HCT116 (cell line): ENCODE measurements around the gene CRIP1. TPM values are rescaled to one million over a fixed set of nuclear protein-coding genes. Genes with fewer than 3 reads are reported as not detected.

Experiments used
- ATAC-seq: fragments of 200-7000 bp; cut with Tn5 transposase; 2 replicates; pipeline ENCODE4 v1.9.1; 2020; ENCODE audit warnings: mild to moderate bottlenecking, moderate library complexity
- BruUV-seq: library from RNA; stranded (reverse); fragments of 400-500 nt; replicated peaks from 2 replicates; lab custom pipeline; 2021; lab: Mats Ljungman, UMichigan
- CTCF ChIA-PET: fragments of 300-600 bp; sonication (Branson Sonifier 250); formaldehyde crosslinking; loops from one replicate; lab custom pipeline; 2021; ENCODE audit warnings: antibody characterized with exemption; lab: Charles Lee
- POLR2A ChIA-PET: fragments of 300-600, 350-600 bp; sonication (Branson Sonifier 250); formaldehyde crosslinking; loops from one replicate; lab custom pipeline; 2021; ENCODE audit warnings: antibody characterized with exemption; lab: Charles Lee
- RAD21 ChIA-PET, 2 experiments: fragments of 300-600 bp; sonication (Branson Sonifier 250); formaldehyde crosslinking; loops; one replicate each; lab custom pipeline; 2023; ENCODE audit warnings: low total read pairs in 2 of 2; ENCODE audit not compliant: uncharacterized antibody in 2 of 2, unreplicated experiment in 2 of 2, low non-redundant PET in 1 of 2; lab: Charles Lee
- DNase-seq: peaks from one replicate; pipeline ENCODE4 v3.0.0-alpha.2; 2010; ENCODE audit warnings: low read depth, low spot score
- H2AFZ ChIP-seq: fragments of 200-600 bp; shearing (Covaris generic), sonication (generic); 2 replicates; pipeline ENCODE4 v1.6.1; 2017; ENCODE audit warnings: low read depth, mixed run types, mixed read lengths, antibody characterized with exemption, low read length; ENCODE audit not compliant: poor library complexity, severe bottlenecking
- H3K27ac ChIP-seq: 2 replicates; pipeline ENCODE4 v1.5.1; 2012; ENCODE audit warnings: low read depth, low read length
- H3K27me3 ChIP-seq: fragments of 200-600 bp; sonication (generic); 2 replicates; pipeline ENCODE4 v1.6.1; 2016; ENCODE audit warnings: mixed run types, low read length, mixed read lengths; ENCODE audit not compliant: insufficient read depth
- H3K36me3 ChIP-seq, 2 experiments: fragments of 200-500 bp in 1 of 2; fragments of 200-600 bp in 1 of 2; sonication (Bioruptor generic) in 1 of 2; sonication (generic) in 1 of 2; 2 replicates each; pipeline versions ENCODE4 v1.5.1 to v1.6.1; 2014 to 2016; ENCODE audit warnings: low read length in 2 of 2, inconsistent platforms in 1 of 2, mixed read lengths in 1 of 2, mixed run types in 1 of 2; ENCODE audit not compliant: insufficient read depth in 2 of 2, control insufficient read depth in 1 of 2
- H3K4me1 ChIP-seq, 2 experiments: fragments of 200-600 bp in 1 of 2; sonication (generic) in 1 of 2; 2 replicates each; pipeline versions ENCODE4 v1.5.1 to v1.6.1; 2012 to 2017; ENCODE audit warnings: low read length in 2 of 2, inconsistent platforms in 1 of 2, mild to moderate bottlenecking in 1 of 2, mixed read lengths in 1 of 2, mixed run types in 1 of 2, moderate library complexity in 1 of 2; ENCODE audit not compliant: insufficient read depth in 2 of 2, control insufficient read depth in 1 of 2
- H3K4me2 ChIP-seq: fragments of 200-600 bp; sonication (generic); 2 replicates; pipeline ENCODE4 v1.6.1; 2017; ENCODE audit warnings: mixed run types, low read length, mixed read lengths
- H3K4me3 ChIP-seq, 2 experiments: fragments of 200-600 bp in 1 of 2; sonication (generic) in 1 of 2; replicated peaks in 1 of 2; 2 replicates each; pipeline ENCODE4 v1.5.1; 2011 to 2016; ENCODE audit warnings: low read length in 2 of 2, control low read depth in 1 of 2, low read depth in 1 of 2, mild to moderate bottlenecking in 1 of 2, mixed read lengths in 1 of 2, mixed run types in 1 of 2
- H3K79me2 ChIP-seq: fragments of 200-600 bp; sonication (generic); 2 replicates; pipeline ENCODE4 v1.6.1; 2017; ENCODE audit warnings: mild to moderate bottlenecking, mixed run types, low read length, moderate library complexity, mixed read lengths; ENCODE audit not compliant: insufficient read depth
- H3K9ac ChIP-seq: fragments of 200-600 bp; sonication (generic); 2 replicates; pipeline ENCODE4 v1.6.1; 2016; ENCODE audit warnings: low read length, mixed read lengths
- H3K9me2 ChIP-seq: fragments of 200-600 bp; sonication (generic), shearing (Covaris generic); 2 replicates; pipeline ENCODE4 v1.6.1; 2017; ENCODE audit warnings: mixed run types, mild to moderate bottlenecking, moderate library complexity; ENCODE audit not compliant: insufficient read depth
- H3K9me3 ChIP-seq, 2 experiments: fragments of 200-500 bp in 1 of 2; fragments of 200-600 bp in 1 of 2; sonication (Bioruptor generic) in 1 of 2; sonication (generic) in 1 of 2; 2 replicates each; pipeline ENCODE4 v1.6.1; 2014 to 2017; ENCODE audit warnings: low read length in 2 of 2, mixed read lengths in 2 of 2, inconsistent platforms in 1 of 2, low read depth in 1 of 2, mild to moderate bottlenecking in 1 of 2, mixed run types in 1 of 2, moderate library complexity in 1 of 2; ENCODE audit not compliant: control insufficient read depth in 1 of 2, insufficient read depth in 1 of 2
- H4K20me1 ChIP-seq: fragments of 200-600 bp; sonication (generic), shearing (Covaris generic); 2 replicates; pipeline ENCODE4 v1.6.1; 2017; ENCODE audit warnings: mixed run types, mild to moderate bottlenecking, moderate library complexity; ENCODE audit not compliant: insufficient read depth
- ATF3 ChIP-seq: IDR thresholded peaks from 2 replicates; pipeline ENCODE4 v1.6.1; 2012
- CBX3 ChIP-seq: IDR thresholded peaks from 2 replicates; pipeline ENCODE4 v1.6.1; 2012; ENCODE audit warnings: low read depth
- CEBPB ChIP-seq: IDR thresholded peaks from 2 replicates; pipeline ENCODE4 v1.6.1; 2012; ENCODE audit warnings: low read depth
- CTCF ChIP-seq, 3 experiments: fragments of 200-600 bp in 1 of 3; sonication (generic) in 1 of 3; IDR thresholded peaks in 2 of 3; conservative IDR thresholded peaks in 1 of 3; 2 replicates each; pipeline ENCODE4 v1.5.1; 2012 to 2017; ENCODE audit warnings: low read depth in 2 of 3, low read length in 2 of 3, antibody characterized with exemption in 1 of 3, borderline replicate concordance in 1 of 3, control low read depth in 1 of 3, mild to moderate bottlenecking in 1 of 3, mixed read lengths in 1 of 3, mixed run types in 1 of 3, moderate library complexity in 1 of 3; ENCODE audit not compliant: insufficient read depth in 1 of 3
- EGR1 ChIP-seq: IDR thresholded peaks from 2 replicates; pipeline ENCODE4 v1.6.1; 2012; ENCODE audit warnings: low read depth
- EZH2 ChIP-seq: fragments of 200-600 bp; sonication (generic); IDR thresholded peaks from 2 replicates; pipeline ENCODE4 v1.6.1; 2017; ENCODE audit warnings: antibody characterized with exemption, mixed run types
- EZH2phosphoT487 ChIP-seq: fragments of 200-600 bp; IDR thresholded peaks from 2 replicates; pipeline ENCODE4 v1.6.1; 2018; ENCODE audit warnings: antibody characterized with exemption, borderline replicate concordance
- FOSL1 ChIP-seq: IDR thresholded peaks from 2 replicates; pipeline ENCODE4 v1.6.1; 2012; ENCODE audit warnings: low read depth
- JUND ChIP-seq: IDR thresholded peaks from 2 replicates; pipeline ENCODE4 v1.6.1; 2012
- MAX ChIP-seq: IDR thresholded peaks from 2 replicates; pipeline ENCODE4 v1.6.1; 2012
- POLR2AphosphoS5 ChIP-seq: IDR thresholded peaks from 2 replicates; pipeline ENCODE4 v1.6.1; 2011; ENCODE audit warnings: mild to moderate bottlenecking, low read depth, low read length, moderate library complexity
- RAD21 ChIP-seq: IDR thresholded peaks from 2 replicates; pipeline ENCODE4 v1.6.1; 2012; ENCODE audit warnings: low read depth, mild to moderate bottlenecking
- SIN3A ChIP-seq: IDR thresholded peaks from 2 replicates; pipeline ENCODE4 v1.6.1; 2012; ENCODE audit warnings: low read depth
- SP1 ChIP-seq: IDR thresholded peaks from 2 replicates; pipeline ENCODE4 v1.6.1; 2012; ENCODE audit warnings: low read depth
- SRF ChIP-seq: IDR thresholded peaks from 2 replicates; pipeline ENCODE4 v1.6.1; 2012; ENCODE audit warnings: low read depth
- TCF7L2 ChIP-seq: IDR thresholded peaks from 2 replicates; pipeline ENCODE4 v1.7.0; 2011; ENCODE audit warnings: borderline replicate concordance, inconsistent platforms; ENCODE audit not compliant: insufficient read depth, insufficient read length; ENCODE audit errors: extremely low read depth
- YY1 ChIP-seq: IDR thresholded peaks from 2 replicates; pipeline ENCODE4 v1.6.1; 2011; ENCODE audit warnings: low read length, low read depth, moderate library complexity, mild to moderate bottlenecking; ENCODE audit not compliant: insufficient replicate concordance; ENCODE audit errors: extremely low read depth
- ZFX ChIP-seq: fragments of 450-650 bp; IDR thresholded peaks from 2 replicates; pipeline ENCODE4 v1.6.1; 2017
- ZNF274 ChIP-seq: fragments of 200-500 bp; sonication (Bioruptor generic); IDR thresholded peaks from 2 replicates; pipeline ENCODE4 v1.6.1; 2014; ENCODE audit warnings: mild to moderate bottlenecking, low read depth, low read length, inconsistent platforms
- intact Hi-C: fragments of 100-400 bp; cut with micrococcal nuclease; formaldehyde crosslinking; loops from 2 replicates; pipeline ENCODE4 v1.10.0; 2022
- total RNA-seq: library from RNA; stranded (reverse); gene quantifications from one replicate; pipeline ENCODE4 v1.2.1, GENCODE V29; 2021; ENCODE audit not compliant: unreplicated experiment

CRIP1 gene
- total RNA-seq, 1 experiment from 2014 or later, result 260 TPM

DNA sequence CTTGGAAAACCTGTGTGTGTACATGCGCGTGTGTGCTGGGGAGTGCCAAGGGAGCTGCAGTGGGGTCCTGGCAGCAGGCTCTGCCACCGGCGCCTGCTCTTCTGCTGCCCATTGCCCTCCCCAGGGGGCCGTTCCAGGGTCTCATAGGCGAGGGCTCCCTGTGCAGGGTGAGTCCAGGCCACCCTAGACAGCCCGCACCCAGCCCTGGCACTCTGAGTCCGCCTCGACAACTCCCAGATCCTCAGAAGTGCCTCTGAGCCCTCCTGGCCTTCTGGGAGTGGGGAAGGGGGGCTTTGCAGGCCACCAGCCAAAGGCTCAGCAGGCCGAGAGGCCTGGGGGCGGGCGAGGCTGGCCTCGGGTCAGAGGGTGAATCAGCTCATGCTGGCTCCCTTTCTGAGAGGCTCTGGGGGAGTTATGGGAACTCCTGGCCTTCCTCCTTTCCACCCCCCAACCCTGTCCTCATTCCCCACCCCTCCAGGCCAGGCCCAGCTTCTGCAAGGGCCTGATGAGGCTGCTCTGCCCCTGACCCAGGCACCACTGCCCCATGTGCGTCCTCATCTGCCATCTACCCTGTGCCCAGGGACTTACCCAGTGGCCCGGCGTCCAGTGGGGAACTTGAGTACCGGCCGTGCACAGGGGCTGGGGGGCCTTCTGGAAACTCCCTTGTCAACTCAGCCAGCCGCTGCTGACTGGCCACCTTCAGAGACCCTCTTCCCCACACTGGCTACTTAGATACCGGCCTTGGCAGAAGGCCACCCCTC lies 2.3 kb downstream of the CRIP1 start:
- H3K9me3 ChIP-seq, result no peaks in the 10 kb centered on the region
- peak overlapping the region; percentile 99 for H3K4me2 ChIP-seq
- DNase-seq (no peak), ATAC-seq (no peak)
- intact Hi-C loops, result loop anchor here (1.0 kb wide), 2 partner anchors 8 to 119 kb away; no protein-coding TSS in a partner anchor
- ChIA-PET POLR2A (interaction anchor here (1.3 to 3.1 kb wide), 3 partner anchors 8 to 118 kb away, joined by 3 to 29 read pairs (median 10); no protein-coding TSS in a partner anchor), CTCF (interaction anchor here (0.5 to 2.5 kb wide), 10 partner anchors 8 to 120 kb away, joined by 3 to 77 read pairs (median 4); no protein-coding TSS in a partner anchor), RAD21 (interaction anchor here (0.8 to 1.9 kb wide), 6 partner anchors 8 to 118 kb away, joined by 3 to 16 read pairs (median 6); no protein-coding TSS in a partner anchor)
- H3K27ac ChIP-seq, result peak overlapping the region; percentile 100
- no peaks in the 10 kb centered on the region for H3K9me2 ChIP-seq
- H4K20me1 ChIP-seq, result no peaks in the 10 kb centered on the region; the same call in 1 of the 2 replicates
- no peak overlapping the region for H2AFZ ChIP-seq
- H3K36me3 ChIP-seq, result 0 out of 4 replicates have a peak, but pooled peaks cover 0 to 3% of the 10 kb centered on the region in 2 experiments
- peak overlapping the region; percentile 65 to 87 for H3K4me3 ChIP-seq
- TF ChIP-seq JUND (no peak), CBX3 (no peak), MAX (no peak), EGR1 (no peak), TCF7L2 (no peak), ZNF274 (no peak), POLR2AphosphoS5 (no peak), CTCF (IDR thresholded peaks at IDR 0.05 in 2 of 3, conservative IDR thresholded peaks at IDR 0.05 in 1 of 3; ENCODE audit: borderline replicate concordance in 1 of 3, insufficient read depth in 1 of 3, low read depth in 2 of 3, low read length in 2 of 3) (no peak), CEBPB (no peak), SP1 (no peak), EZH2 (no peak), EZH2phosphoT487 (no peak), ATF3 (no peak), SIN3A (no peak), ZFX (no peak), SRF (no peak), RAD21 (no peak), FOSL1 (no peak), YY1 (no peak)
- peaks cover 20 to 62% of the 10 kb centered on the region in 2 experiments for H3K4me1 ChIP-seq
- no TSS peak for BruUV-seq
- H3K9ac ChIP-seq, result peak overlapping the region; percentile 97
- no peaks in the 10 kb centered on the region for H3K27me3 ChIP-seq
- H3K79me2 ChIP-seq, result peaks cover 18% of the 10 kb centered on the region
